Astrocyte (in vitro differentiated cells and primary cell): ENCODE data around the gene CRY2.

Experiments
- CTCF ChIP-seq: IDR thresholded peaks from 2 replicates; pipeline ENCODE4 v1.5.1; 2011; ENCODE audit warnings: low read depth, mild to moderate bottlenecking, inconsistent platforms, low read length, moderate library complexity; ENCODE audit not compliant: insufficient read depth
- EZH2 ChIP-seq: IDR thresholded peaks from 2 replicates; pipeline ENCODE4 v1.6.1; 2012; ENCODE audit warnings: mild to moderate bottlenecking, low read length, inconsistent platforms; ENCODE audit not compliant: insufficient read depth

DNA sequence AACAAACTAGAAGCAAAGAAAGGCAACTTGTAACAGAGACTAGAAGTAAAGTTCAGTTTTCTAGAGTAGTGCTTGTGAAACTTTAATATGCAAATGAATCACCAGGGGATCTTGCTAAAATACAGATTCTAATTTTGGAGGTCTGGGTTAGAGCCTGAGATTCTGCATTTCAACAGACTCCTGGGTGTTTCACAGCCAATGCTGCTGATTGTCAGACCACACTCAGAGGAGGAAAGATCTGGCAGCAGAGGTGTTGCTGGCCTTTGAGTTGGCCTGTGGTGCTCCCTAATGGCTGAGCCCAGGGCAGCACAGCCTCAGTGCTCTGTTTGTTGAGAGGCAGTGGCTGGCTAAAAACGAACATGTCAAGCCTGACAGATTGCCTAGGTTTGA lies 5.4 kb downstream of the CRY2 start:
- TF ChIP-seq EZH2 (no peak), CTCF (no peak)
